ENCODE measurements around the gene COQ4. TPM values are rescaled to one million over a fixed set of nuclear protein-coding genes. Genes with fewer than 3 reads are reported as not detected.
A peak's percentile ranks its signal among the peaks of the same experiment; 100 is the strongest.

COQ4 gene
- total RNA-seq, 1 experiment from 2014 or later = 28.3 TPM

DNA sequence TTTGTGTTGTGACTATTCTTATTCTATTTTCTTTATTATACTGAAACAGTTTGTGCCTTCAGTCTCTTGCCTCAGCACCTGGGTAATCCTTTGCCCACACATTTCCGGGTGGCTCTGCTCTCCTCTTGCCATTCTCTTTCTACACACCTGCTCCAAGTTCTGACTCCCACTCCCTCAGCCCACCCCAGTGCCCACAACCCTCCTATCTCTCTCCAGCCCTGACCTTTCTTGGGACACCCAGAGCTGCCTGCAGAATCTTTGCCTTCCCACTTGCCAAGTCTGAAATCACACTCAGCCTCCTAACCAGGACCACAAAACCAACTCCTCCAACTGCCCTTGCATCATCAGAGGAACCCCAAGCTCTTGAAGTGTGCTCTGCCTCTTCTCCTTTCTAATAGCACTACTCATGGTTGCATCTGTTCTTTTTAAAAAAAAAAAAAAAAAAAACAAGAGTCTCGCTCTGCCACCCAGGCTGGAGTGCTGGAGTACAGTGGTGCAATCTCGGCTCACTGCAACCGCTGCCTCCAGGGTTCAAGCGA lies 42.5 kb upstream of the COQ4 start:
- Histone ChIP-seq H2AFZ (ENCODE audit: low read length) (no peak overlapping the region), H3K9me3 (ENCODE audit: low read length) (no peaks in the 10 kb centered on the region), H3K9ac (ENCODE audit: low read length) (no peak overlapping the region), H3K27ac (ENCODE audit: low read length) (no peak overlapping the region), H3K27me3 (ENCODE audit: low read length) (no peaks in the 10 kb centered on the region), H3K4me3 (ENCODE audit: low read length) (no peak overlapping the region), H3K79me2 (ENCODE audit: low read length) (peaks cover 13% of the 10 kb centered on the region), H4K20me1 (ENCODE audit: insufficient read depth, low read depth, low read length) (no peaks in the 10 kb centered on the region), H3K9me2 (replicated peaks; ENCODE audit: insufficient read depth, low read length) (no peaks in the 10 kb centered on the region), H3K4me2 (ENCODE audit: low read depth, low read length, poor library complexity, severe bottlenecking) (no peak overlapping the region), H3K4me1 (ENCODE audit: low read length) (peaks cover 11% of the 10 kb centered on the region), H3K36me3 (ENCODE audit: insufficient read depth, low read length) (no peaks in the 10 kb centered on the region)
- DNase-seq = no peak

- Histone ChIP-seq H3K4me1 (ENCODE audit: low read length) (peaks cover 1% of the 10 kb centered on the region), H3K27me3 (ENCODE audit: low read length) (no peaks in the 10 kb centered on the region), H3K27ac (ENCODE audit: low read length) (no peak overlapping the region), H2AFZ (ENCODE audit: low read length) (no peak overlapping the region), H4K20me1 (ENCODE audit: insufficient read depth, low read depth, low read length) (no peaks in the 10 kb centered on the region), H3K9ac (ENCODE audit: low read length) (no peak overlapping the region), H3K4me2 (ENCODE audit: low read depth, low read length, poor library complexity, severe bottlenecking) (no peak overlapping the region), H3K36me3 (ENCODE audit: insufficient read depth, low read length) (no peaks in the 10 kb centered on the region), H3K79me2 (ENCODE audit: low read length) (no peaks in the 10 kb centered on the region), H3K9me2 (replicated peaks; ENCODE audit: insufficient read depth, low read length) (no peaks in the 10 kb centered on the region), H3K9me3 (ENCODE audit: low read length) (no peaks in the 10 kb centered on the region), H3K4me3 (ENCODE audit: low read length) (no peak overlapping the region)
- DNase-seq = no peak
These were observed 40.1 kb upstream of the COQ4 start for GRCh38 chr9:128282500-128282899.

GRCh38 chr9:128285033-128285784 lies 37.4 kb upstream of the COQ4 start:
- H4K20me1 ChIP-seq (ENCODE audit: insufficient read depth, low read depth, low read length) = no peaks in the 10 kb centered on the region
- H3K27me3 ChIP-seq (ENCODE audit: low read length) = no peaks in the 10 kb centered on the region
- H3K4me1 ChIP-seq (ENCODE audit: low read length) = no peaks in the 10 kb centered on the region
- H3K9me3 ChIP-seq (ENCODE audit: low read length) = no peaks in the 10 kb centered on the region
- H3K27ac ChIP-seq (ENCODE audit: low read length) = no peak overlapping the region
- H3K9ac ChIP-seq (ENCODE audit: low read length) = no peak overlapping the region
- H3K9me2 ChIP-seq (replicated peaks; ENCODE audit: insufficient read depth, low read length) = no peaks in the 10 kb centered on the region
- no peak overlapping the region for H3K4me3 ChIP-seq (ENCODE audit: low read length)
- H3K36me3 ChIP-seq (ENCODE audit: insufficient read depth, low read length) = no peaks in the 10 kb centered on the region
- H3K4me2 ChIP-seq (ENCODE audit: low read depth, low read length, poor library complexity, severe bottlenecking) = no peak overlapping the region
- no peak overlapping the region for H2AFZ ChIP-seq (ENCODE audit: low read length)
- DNase-seq = no peak
- no peaks in the 10 kb centered on the region for H3K79me2 ChIP-seq (ENCODE audit: low read length)

- H4K20me1 ChIP-seq (ENCODE audit: insufficient read depth, low read depth, low read length) = no peaks in the 10 kb centered on the region
- H3K27ac ChIP-seq (ENCODE audit: low read length) = no peak overlapping the region
- H3K4me2 ChIP-seq (ENCODE audit: low read depth, low read length, poor library complexity, severe bottlenecking) = no peak overlapping the region
- H3K9ac ChIP-seq (ENCODE audit: low read length) = no peak overlapping the region
- H3K36me3 ChIP-seq (ENCODE audit: insufficient read depth, low read length) = no peaks in the 10 kb centered on the region
- H3K9me3 ChIP-seq (ENCODE audit: low read length) = no peaks in the 10 kb centered on the region
- no peaks in the 10 kb centered on the region for H3K79me2 ChIP-seq (ENCODE audit: low read length)
- no peaks in the 10 kb centered on the region for H3K4me1 ChIP-seq (ENCODE audit: low read length)
- no peaks in the 10 kb centered on the region for H3K27me3 ChIP-seq (ENCODE audit: low read length)
- no peak overlapping the region for H3K4me3 ChIP-seq (ENCODE audit: low read length)
- H2AFZ ChIP-seq (ENCODE audit: low read length) = no peak overlapping the region
- no peak for DNase-seq
- H3K9me2 ChIP-seq (replicated peaks; ENCODE audit: insufficient read depth, low read length) = no peaks in the 10 kb centered on the region
These were observed 36.2 kb upstream of the COQ4 start for GRCh38 chr9:128286440-128286839.

- Histone ChIP-seq H3K9me3 (ENCODE audit: low read length) (no peaks in the 10 kb centered on the region), H3K27me3 (ENCODE audit: low read length) (no peaks in the 10 kb centered on the region), H2AFZ (ENCODE audit: low read length) (no peak overlapping the region), H3K9me2 (replicated peaks; ENCODE audit: insufficient read depth, low read length) (no peaks in the 10 kb centered on the region), H3K27ac (ENCODE audit: low read length) (no peak overlapping the region), H3K79me2 (ENCODE audit: low read length) (no peaks in the 10 kb centered on the region), H3K9ac (ENCODE audit: low read length) (no peak overlapping the region), H4K20me1 (ENCODE audit: insufficient read depth, low read depth, low read length) (no peaks in the 10 kb centered on the region), H3K4me3 (ENCODE audit: low read length) (no peak overlapping the region), H3K4me1 (ENCODE audit: low read length) (peaks cover 5% of the 10 kb centered on the region), H3K4me2 (ENCODE audit: low read depth, low read length, poor library complexity, severe bottlenecking) (no peak overlapping the region), H3K36me3 (ENCODE audit: insufficient read depth, low read length) (no peaks in the 10 kb centered on the region)
- no peak for DNase-seq
These were observed 34.2 kb upstream of the COQ4 start for GRCh38 chr9:128288273-128289004.

DNA sequence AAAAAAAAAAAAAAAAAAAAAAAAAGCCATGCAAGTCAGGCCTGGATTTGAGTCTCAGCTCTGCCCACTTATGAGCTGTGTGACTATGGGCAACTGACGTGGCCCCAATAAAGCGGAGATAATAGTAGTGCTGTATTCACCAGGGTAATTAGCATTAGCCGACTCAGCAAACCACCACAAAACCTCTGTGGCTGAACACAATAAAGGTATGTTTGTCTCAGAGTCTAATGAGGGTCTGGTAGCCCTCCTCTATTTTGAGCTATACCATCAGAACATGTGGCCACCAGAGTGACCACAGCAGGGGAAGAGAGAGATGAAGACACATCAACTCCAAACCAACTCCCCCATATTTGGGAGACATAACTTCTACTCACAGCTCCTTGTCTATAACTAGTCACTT lies 30.6 kb upstream of the COQ4 start:
- Histone ChIP-seq H3K79me2 (ENCODE audit: low read length) (no peaks in the 10 kb centered on the region), H3K9ac (ENCODE audit: low read length) (no peak overlapping the region), H4K20me1 (ENCODE audit: insufficient read depth, low read depth, low read length) (no peaks in the 10 kb centered on the region), H3K9me3 (ENCODE audit: low read length) (no peaks in the 10 kb centered on the region), H3K4me2 (ENCODE audit: low read depth, low read length, poor library complexity, severe bottlenecking) (no peak overlapping the region), H3K4me1 (ENCODE audit: low read length) (peaks cover 5% of the 10 kb centered on the region), H3K36me3 (ENCODE audit: insufficient read depth, low read length) (no peaks in the 10 kb centered on the region), H3K27me3 (ENCODE audit: low read length) (no peaks in the 10 kb centered on the region), H2AFZ (ENCODE audit: low read length) (no peak overlapping the region), H3K4me3 (ENCODE audit: low read length) (no peak overlapping the region), H3K9me2 (replicated peaks; ENCODE audit: insufficient read depth, low read length) (no peaks in the 10 kb centered on the region), H3K27ac (ENCODE audit: low read length) (no peak overlapping the region)
- DNase-seq = no peak

DNA sequence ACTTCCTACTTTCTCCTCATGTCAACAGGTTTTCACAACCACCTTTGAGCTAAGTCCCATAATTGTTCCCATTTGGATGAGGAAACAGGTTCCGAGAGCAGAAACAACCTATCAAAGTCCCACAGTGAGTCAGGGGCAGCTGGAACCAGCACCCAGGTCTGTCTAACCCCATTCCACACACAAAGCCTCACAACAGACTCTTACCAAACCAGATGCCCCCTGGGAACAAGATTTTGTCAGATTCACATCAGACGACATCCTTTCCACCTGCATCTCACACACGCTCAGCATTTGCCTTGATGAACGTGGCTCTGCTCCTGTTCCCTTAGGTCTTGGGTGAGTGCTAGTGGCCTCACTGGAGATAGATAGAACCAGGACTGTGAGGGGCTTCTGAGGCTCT lies 29.5 kb upstream of the COQ4 start:
- H3K4me3 ChIP-seq (ENCODE audit: low read length) = no peak overlapping the region
- H3K9ac ChIP-seq (ENCODE audit: low read length) = 0 out of 2 replicates have a peak overlapping the region, but pooled peaks have one; percentile 13
- no peaks in the 10 kb centered on the region for H4K20me1 ChIP-seq (ENCODE audit: insufficient read depth, low read depth, low read length)
- no peak overlapping the region for H3K27ac ChIP-seq (ENCODE audit: low read length)
- H3K4me2 ChIP-seq (ENCODE audit: low read depth, low read length, poor library complexity, severe bottlenecking) = no peak overlapping the region
- no peaks in the 10 kb centered on the region for H3K27me3 ChIP-seq (ENCODE audit: low read length)
- H3K9me3 ChIP-seq (ENCODE audit: low read length) = no peaks in the 10 kb centered on the region
- H2AFZ ChIP-seq (ENCODE audit: low read length) = no peak overlapping the region
- no peaks in the 10 kb centered on the region for H3K9me2 ChIP-seq (replicated peaks; ENCODE audit: insufficient read depth, low read length)
- H3K4me1 ChIP-seq (ENCODE audit: low read length) = peaks cover 5% of the 10 kb centered on the region
- no peaks in the 10 kb centered on the region for H3K36me3 ChIP-seq (ENCODE audit: insufficient read depth, low read length)
- peak; percentile 48 for DNase-seq
- H3K79me2 ChIP-seq (ENCODE audit: low read length) = no peaks in the 10 kb centered on the region

DNA sequence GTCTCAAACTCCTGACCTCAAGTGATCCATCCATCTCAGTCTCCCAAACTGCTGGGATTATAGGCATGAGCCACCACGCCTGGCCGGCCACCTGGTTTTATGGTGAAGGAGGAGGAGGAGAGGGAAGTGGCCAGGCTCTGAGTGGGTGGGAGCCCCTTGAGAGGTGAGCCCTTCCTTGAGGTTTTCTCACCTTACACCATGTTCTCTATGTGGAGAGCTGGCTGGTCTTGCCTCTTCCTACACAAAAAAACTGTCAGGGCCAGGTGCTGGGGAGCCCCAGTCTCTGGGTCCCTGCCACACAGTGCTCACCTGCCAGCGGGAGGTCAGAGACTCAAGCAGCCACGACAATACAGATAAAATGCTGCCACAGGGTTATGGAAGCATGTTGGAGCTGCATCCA lies 28.5 kb upstream of the COQ4 start:
- Histone ChIP-seq H3K27ac (ENCODE audit: low read length) (no peak overlapping the region), H3K9ac (ENCODE audit: low read length) (no peak overlapping the region), H3K79me2 (ENCODE audit: low read length) (no peaks in the 10 kb centered on the region), H3K9me2 (replicated peaks; ENCODE audit: insufficient read depth, low read length) (no peaks in the 10 kb centered on the region), H3K4me2 (ENCODE audit: low read depth, low read length, poor library complexity, severe bottlenecking) (no peak overlapping the region), H2AFZ (ENCODE audit: low read length) (no peak overlapping the region), H3K9me3 (ENCODE audit: low read length) (no peaks in the 10 kb centered on the region), H3K4me1 (ENCODE audit: low read length) (peaks cover 5% of the 10 kb centered on the region), H3K36me3 (ENCODE audit: insufficient read depth, low read length) (no peaks in the 10 kb centered on the region), H4K20me1 (ENCODE audit: insufficient read depth, low read depth, low read length) (no peaks in the 10 kb centered on the region), H3K4me3 (ENCODE audit: low read length) (no peak overlapping the region), H3K27me3 (ENCODE audit: low read length) (no peaks in the 10 kb centered on the region)
- no peak for DNase-seq

Measured in Karpas-422 (cell line).